Measurements from ENCODE around the gene OGDHL. TPM values are rescaled to one million over a fixed set of nuclear protein-coding genes. Genes with fewer than 3 reads are reported as not detected.

OGDHL gene
- total and polyA plus RNA-seq, 2 experiments from 2014 or later = not detected

GRCh38 chr10:49768329-49768728 lies 6.2 kb upstream of the OGDHL start:
- H3K36me3 ChIP-seq (ENCODE audit: low read depth) = no peaks in the 10 kb centered on the region
- 8 to 11% methylated on average over 30 to 31 of the region's 38 CpGs for WGBS, 2 experiments (ENCODE audit: low coverage in 1 of 2, low lambda C conversion rate in 2 of 2, missing lambda C conversion rate in 2 of 2)
- peaks cover 72% of the 10 kb centered on the region for H3K27me3 ChIP-seq (replicated peaks; ENCODE audit: insufficient read depth)
- no peaks in the 10 kb centered on the region for H3K79me2 ChIP-seq (ENCODE audit: insufficient read depth)
- DNase-seq = no peak
- no peak overlapping the region for H3K4me2 ChIP-seq (ENCODE audit: unreplicated experiment)
- in situ Hi-C loops (cut with MboI) = no loop called here
- H3K9me2 ChIP-seq (ENCODE audit: insufficient read depth) = no peaks in the 10 kb centered on the region
- no peaks in the 10 kb centered on the region for H3F3A ChIP-seq (ENCODE audit: insufficient read depth)
- TF ChIP-seq EZH2 (IDR thresholded peaks at IDR 0.05; ENCODE audit: insufficient read depth, poor library complexity, severe bottlenecking) = no peak
- no peak for TF ChIP-seq EZH2phosphoT487 (IDR thresholded peaks at IDR 0.05; ENCODE audit: insufficient read depth, low read depth)
- H3K9me3 ChIP-seq (ENCODE audit: low read depth) = no peaks in the 10 kb centered on the region
- no peak overlapping the region for H3K9ac ChIP-seq
- H4K20me1 ChIP-seq (ENCODE audit: insufficient read depth) = no peaks in the 10 kb centered on the region
- H3K27ac ChIP-seq = no peak overlapping the region
- no peaks in the 10 kb centered on the region for H3K4me1 ChIP-seq (ENCODE audit: insufficient read depth)
- no peak overlapping the region for H3K4me3 ChIP-seq
- H2AFZ ChIP-seq = no peak overlapping the region

GRCh38 chr10:49767752-49768151 lies 5.6 kb upstream of the OGDHL start:
- WGBS, 2 experiments (ENCODE audit: low coverage in 1 of 2, low lambda C conversion rate in 2 of 2, missing lambda C conversion rate in 2 of 2) = 28 to 31% methylated on average over 7 of the region's 7 CpGs
- Histone ChIP-seq H3K27ac (no peak overlapping the region), H3K27me3 (replicated peaks; ENCODE audit: insufficient read depth) (peaks cover 72% of the 10 kb centered on the region), H3K79me2 (ENCODE audit: insufficient read depth) (no peaks in the 10 kb centered on the region), H3K4me2 (ENCODE audit: unreplicated experiment) (no peak overlapping the region), H4K20me1 (ENCODE audit: insufficient read depth) (no peaks in the 10 kb centered on the region), H3K9me3 (ENCODE audit: low read depth) (no peaks in the 10 kb centered on the region), H3K36me3 (ENCODE audit: low read depth) (no peaks in the 10 kb centered on the region), H3K9ac (no peak overlapping the region), H3K4me3 (no peak overlapping the region), H3K9me2 (ENCODE audit: insufficient read depth) (no peaks in the 10 kb centered on the region), H3K4me1 (ENCODE audit: insufficient read depth) (no peaks in the 10 kb centered on the region), H3F3A (ENCODE audit: insufficient read depth) (no peaks in the 10 kb centered on the region), H2AFZ (no peak overlapping the region)
- no peak for DNase-seq
- no peak for TF ChIP-seq EZH2phosphoT487 (IDR thresholded peaks at IDR 0.05; ENCODE audit: insufficient read depth, low read depth)
- TF ChIP-seq EZH2 (IDR thresholded peaks at IDR 0.05; ENCODE audit: insufficient read depth, poor library complexity, severe bottlenecking) = no peak
- in situ Hi-C loops (cut with MboI) = no loop called here

GRCh38 chr10:49766484-49766883 lies 4.4 kb upstream of the OGDHL start:
- no peaks in the 10 kb centered on the region for H3K9me3 ChIP-seq (ENCODE audit: low read depth)
- peaks cover 66% of the 10 kb centered on the region for H3K27me3 ChIP-seq (replicated peaks; ENCODE audit: insufficient read depth)
- in situ Hi-C loops (cut with MboI) = no loop called here
- H3K9me2 ChIP-seq (ENCODE audit: insufficient read depth) = no peaks in the 10 kb centered on the region
- no peak overlapping the region for H3K4me2 ChIP-seq (ENCODE audit: unreplicated experiment)
- no peak overlapping the region for H2AFZ ChIP-seq
- no peaks in the 10 kb centered on the region for H3F3A ChIP-seq (ENCODE audit: insufficient read depth)
- no peaks in the 10 kb centered on the region for H3K4me1 ChIP-seq (ENCODE audit: insufficient read depth)
- no peak overlapping the region for H3K27ac ChIP-seq
- no peak for TF ChIP-seq EZH2 (IDR thresholded peaks at IDR 0.05; ENCODE audit: insufficient read depth, poor library complexity, severe bottlenecking)
- TF ChIP-seq EZH2phosphoT487 (IDR thresholded peaks at IDR 0.05; ENCODE audit: insufficient read depth, low read depth) = no peak
- H3K36me3 ChIP-seq (ENCODE audit: low read depth) = no peaks in the 10 kb centered on the region
- no peaks in the 10 kb centered on the region for H3K79me2 ChIP-seq (ENCODE audit: insufficient read depth)
- WGBS, 2 experiments (ENCODE audit: low coverage in 1 of 2, low lambda C conversion rate in 2 of 2, missing lambda C conversion rate in 2 of 2) = 12 to 15% methylated on average over 2 of the region's 2 CpGs
- no peak overlapping the region for H3K4me3 ChIP-seq
- no peaks in the 10 kb centered on the region for H4K20me1 ChIP-seq (ENCODE audit: insufficient read depth)
- no peak for DNase-seq
- no peak overlapping the region for H3K9ac ChIP-seq

GRCh38 chr10:49762566-49762877 lies 399 bp upstream of the OGDHL start:
- Histone ChIP-seq H3K79me2 (ENCODE audit: insufficient read depth) (no peaks in the 10 kb centered on the region), H3K4me2 (ENCODE audit: unreplicated experiment) (peak overlapping the region; percentile 55), H3K4me3 (peak overlapping the region; percentile 65), H3K36me3 (ENCODE audit: low read depth) (no peaks in the 10 kb centered on the region), H4K20me1 (ENCODE audit: insufficient read depth) (no peaks in the 10 kb centered on the region), H3K9me2 (ENCODE audit: insufficient read depth) (no peaks in the 10 kb centered on the region), H3K9ac (no peak overlapping the region), H3K27ac (no peak overlapping the region), H2AFZ (no peak overlapping the region), H3K27me3 (replicated peaks; ENCODE audit: insufficient read depth) (peaks cover 36% of the 10 kb centered on the region), H3F3A (ENCODE audit: insufficient read depth) (no peaks in the 10 kb centered on the region), H3K9me3 (ENCODE audit: low read depth) (no peaks in the 10 kb centered on the region), H3K4me1 (ENCODE audit: insufficient read depth) (no peaks in the 10 kb centered on the region)
- in situ Hi-C loops (cut with MboI) = no loop called here
- TF ChIP-seq EZH2 (IDR thresholded peaks at IDR 0.05; ENCODE audit: insufficient read depth, poor library complexity, severe bottlenecking) (no peak), EZH2phosphoT487 (IDR thresholded peaks at IDR 0.05; ENCODE audit: insufficient read depth, low read depth) (no peak)
- WGBS, 2 experiments (ENCODE audit: low coverage in 1 of 2, low lambda C conversion rate in 2 of 2, missing lambda C conversion rate in 2 of 2) = 26 to 30% methylated on average over 4 of the region's 4 CpGs
- DNase-seq = no peak

GRCh38 chr10:49761201-49761788 lies 828 bp downstream of the OGDHL start:
- no peaks in the 10 kb centered on the region for H3K9me2 ChIP-seq (ENCODE audit: insufficient read depth)
- no peak for TF ChIP-seq EZH2 (IDR thresholded peaks at IDR 0.05; ENCODE audit: insufficient read depth, poor library complexity, severe bottlenecking)
- no peak for TF ChIP-seq EZH2phosphoT487 (IDR thresholded peaks at IDR 0.05; ENCODE audit: insufficient read depth, low read depth)
- H3K27me3 ChIP-seq (replicated peaks; ENCODE audit: insufficient read depth) = peaks cover 26% of the 10 kb centered on the region
- no peak for DNase-seq
- 13 to 15% methylated on average over 14 to 16 of the region's 16 CpGs for WGBS, 2 experiments (ENCODE audit: low coverage in 1 of 2, low lambda C conversion rate in 2 of 2, missing lambda C conversion rate in 2 of 2)
- H3K79me2 ChIP-seq (ENCODE audit: insufficient read depth) = no peaks in the 10 kb centered on the region
- no peaks in the 10 kb centered on the region for H3K4me1 ChIP-seq (ENCODE audit: insufficient read depth)
- H3K4me3 ChIP-seq = no peak overlapping the region
- no peak overlapping the region for H3K9ac ChIP-seq
- no peaks in the 10 kb centered on the region for H3K36me3 ChIP-seq (ENCODE audit: low read depth)
- in situ Hi-C loops (cut with MboI) = no loop called here
- H3K4me2 ChIP-seq (ENCODE audit: unreplicated experiment) = no peak overlapping the region
- H3K9me3 ChIP-seq (ENCODE audit: low read depth) = no peaks in the 10 kb centered on the region
- H2AFZ ChIP-seq = no peak overlapping the region
- H3F3A ChIP-seq (ENCODE audit: insufficient read depth) = no peaks in the 10 kb centered on the region
- H3K27ac ChIP-seq = no peak overlapping the region
- no peaks in the 10 kb centered on the region for H4K20me1 ChIP-seq (ENCODE audit: insufficient read depth)
